ELR (cell line): ENCODE results near the gene DMRTA2.

Experiments used
- DNase-seq: peaks from one replicate; pipeline ENCODE4 v3.0.0-alpha.2; 2015; ENCODE audit warnings: low read depth

Gene DMRTA2

DNA sequence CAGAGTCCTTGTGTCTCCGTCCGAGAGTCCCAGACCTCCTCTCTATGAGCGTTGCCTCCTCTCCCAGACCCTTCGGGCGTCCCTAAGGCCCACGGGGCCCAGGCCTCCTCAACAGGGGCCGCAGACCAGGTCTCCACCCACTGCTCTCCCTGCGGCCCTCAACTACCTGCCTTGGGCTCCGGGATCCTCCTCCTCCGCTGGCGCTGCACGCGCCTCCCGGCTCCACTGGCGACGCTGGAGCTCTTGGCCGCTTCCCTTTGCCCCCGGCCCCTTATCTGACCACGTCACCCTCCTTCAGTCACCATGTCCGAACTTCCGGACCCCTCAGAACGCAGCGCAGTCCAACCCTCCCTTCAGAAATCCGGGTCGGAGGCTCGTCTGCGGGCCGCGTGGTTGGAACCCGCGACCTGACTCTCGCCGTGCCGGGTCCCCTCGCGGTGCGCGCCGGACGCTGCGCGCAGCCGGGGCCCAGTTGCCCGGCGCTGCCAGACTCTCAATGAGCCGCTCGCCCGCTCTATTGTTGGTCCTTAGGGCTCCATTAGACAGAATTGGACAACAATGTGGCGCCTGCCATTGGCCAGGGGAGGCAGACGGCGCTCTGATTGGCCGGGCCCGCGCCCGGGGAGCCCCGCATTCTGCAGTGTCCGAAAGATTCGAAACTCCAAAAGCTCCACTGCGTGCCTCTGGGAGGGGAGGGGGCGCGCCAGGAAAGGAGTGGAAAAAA is at the start of gene DMRTA2:
Gene DMRTA2, minus strand, starts transcription at position 498 of the 724 bp plus-strand sequence. CDS start 1,907 bp downstream, outside the sequence.
- DNase-seq: no peak

- DNase-seq: no peak
Observed at GRCh38 chr1:50471967-50472366, 48.7 kb upstream of the DMRTA2 start.

- DNase-seq: no peak
Observed at GRCh38 chr1:50462964-50463363, 39.7 kb upstream of the DMRTA2 start.

- DNase-seq: no peak
Observed at GRCh38 chr1:50458507-50458906, 35.3 kb upstream of the DMRTA2 start.

GRCh38 chr1:50454911-50455310 is 31.7 kb upstream of the DMRTA2 start:
- no peak for DNase-seq

GRCh38 chr1:50453266-50453665 is 30.0 kb upstream of the DMRTA2 start:
- DNase-seq: no peak

DNA sequence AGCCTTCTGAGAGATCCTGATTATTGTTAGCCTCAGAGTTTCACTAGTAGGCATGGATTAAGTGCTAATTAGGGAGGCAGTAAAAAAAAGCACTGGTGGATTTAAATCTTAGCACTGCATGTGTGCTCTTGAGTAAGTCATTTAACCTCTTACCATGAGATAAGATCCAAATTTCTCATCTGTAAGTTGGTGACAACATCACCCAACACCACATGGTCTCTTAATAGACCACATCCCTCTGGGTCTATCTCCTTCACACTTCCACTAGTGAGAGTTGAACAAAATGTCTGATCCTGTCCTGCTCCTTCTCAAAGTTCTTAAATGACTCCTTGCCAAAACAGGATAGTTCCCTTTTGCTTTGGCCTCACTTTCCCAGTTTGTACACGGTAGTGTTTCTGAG is 29.5 kb upstream of the DMRTA2 start:
- no peak for DNase-seq

- no peak for DNase-seq
Observed at GRCh38 chr1:50450861-50451653, 27.8 kb upstream of the DMRTA2 start.

GRCh38 chr1:50447961-50448360 is 24.7 kb upstream of the DMRTA2 start:
- DNase-seq: peak; percentile 18

DNA sequence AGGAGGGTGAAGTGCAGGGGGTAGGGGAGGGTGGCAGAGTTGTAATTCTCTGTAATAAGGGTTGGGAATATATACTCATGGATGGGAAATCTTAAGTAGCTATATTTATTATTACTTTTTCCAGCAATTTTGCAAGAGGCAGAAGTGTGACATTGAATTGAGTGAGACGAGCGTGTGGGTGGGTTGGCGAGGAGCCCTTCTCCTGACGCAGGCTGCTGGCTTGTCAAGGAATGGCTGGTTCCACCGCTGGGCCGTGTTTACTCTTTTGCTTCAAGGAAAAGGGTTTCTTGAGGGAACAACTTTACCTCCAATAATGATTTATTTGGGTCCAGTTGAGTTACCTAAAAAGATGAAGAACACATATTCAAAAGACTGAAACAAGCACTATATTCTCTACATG is 17.9 kb upstream of the DMRTA2 start:
- no peak for DNase-seq

- DNase-seq: peak; percentile 47
Observed at GRCh38 chr1:50438945-50439344, 15.7 kb upstream of the DMRTA2 start.

GRCh38 chr1:50436489-50436888 is 13.2 kb upstream of the DMRTA2 start:
- no peak for DNase-seq

GRCh38 chr1:50430010-50430405 is 6.8 kb upstream of the DMRTA2 start:
- DNase-seq: no peak

- DNase-seq: no peak
Observed at GRCh38 chr1:50427818-50428779, 4.9 kb upstream of the DMRTA2 start.

- no peak for DNase-seq
Observed at GRCh38 chr1:50427086-50427817, 4.0 kb upstream of the DMRTA2 start.

- no peak for DNase-seq
Observed at GRCh38 chr1:50426702-50427085, 3.5 kb upstream of the DMRTA2 start.

- DNase-seq: no peak
Observed at GRCh38 chr1:50426108-50426700, 3.0 kb upstream of the DMRTA2 start.

GRCh38 chr1:50425376-50426107 is 2.3 kb upstream of the DMRTA2 start:
- peak; percentile 51 for DNase-seq

DNA sequence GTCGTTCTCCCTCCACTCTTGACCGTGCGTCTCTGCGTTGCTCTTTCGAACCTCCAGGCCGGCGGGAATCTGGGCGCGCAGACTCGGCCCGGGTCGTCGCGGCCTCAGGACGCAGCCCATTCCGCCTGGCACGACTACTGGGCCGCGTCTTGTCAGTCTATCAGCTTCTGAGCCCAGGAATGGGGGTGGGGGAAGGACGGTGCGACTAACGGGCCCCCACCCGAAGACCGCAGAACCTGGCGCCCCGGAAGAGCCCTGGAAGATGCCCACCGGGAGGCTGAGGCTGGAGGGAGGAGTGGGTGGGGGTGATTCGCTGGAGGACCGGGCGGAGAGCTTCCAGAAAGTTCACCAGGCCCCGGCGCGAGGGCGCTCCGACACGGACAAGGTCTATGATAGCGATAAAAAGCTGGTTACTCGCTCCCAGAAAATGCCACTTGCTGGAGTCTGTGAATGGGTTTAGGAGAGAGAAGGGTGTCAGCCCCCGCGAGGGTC is 1.7 kb upstream of the DMRTA2 start:
- DNase-seq: no peak
